Chondrocyte (in vitro differentiated cells): Measurements from ENCODE around the gene ARAP2. TPM values are rescaled to one million over a fixed set of nuclear protein-coding genes. Genes with fewer than 3 reads are reported as not detected.

Experiments used
- DNase-seq: peaks from one replicate; pipeline ENCODE4 v3.0.0; 2021; ENCODE audit warnings: mixed read lengths, low spot score
- H3K27ac Mint-ChIP-seq: one replicate; pipeline ENCODE4 v1.8.0; 2021; ENCODE audit warnings: mild to moderate bottlenecking, moderate library complexity, mixed read lengths; ENCODE audit not compliant: unreplicated experiment
- H3K27me3 Mint-ChIP-seq: 2 replicates; pipeline ENCODE4 v1.8.0; 2021; ENCODE audit warnings: low read depth, mixed read lengths
- H3K36me3 Mint-ChIP-seq: 2 replicates; pipeline ENCODE4 v1.8.0; 2021; ENCODE audit warnings: low read depth, mixed read lengths
- H3K4me1 Mint-ChIP-seq: 2 replicates; pipeline ENCODE4 v1.8.0; 2021; ENCODE audit warnings: low read depth, mild to moderate bottlenecking, mixed read lengths
- H3K4me3 Mint-ChIP-seq: one replicate; pipeline ENCODE4 v1.8.0; 2021; ENCODE audit warnings: mild to moderate bottlenecking, moderate library complexity, mixed read lengths; ENCODE audit not compliant: unreplicated experiment
- H3K9me3 Mint-ChIP-seq: 2 replicates; pipeline ENCODE4 v1.8.0; 2021; ENCODE audit warnings: low read depth, mixed read lengths
- total RNA-seq: library from RNA; stranded (reverse); gene quantifications from 3 replicates; pipeline ENCODE4 v1.2.1, GENCODE V29; 2021
- TF ChIP-seq, protein P1 (sequence below): fragments of 200-600 bp; sonication (generic); IDR thresholded peaks from 2 replicates; pipeline ENCODE4 v1.5.0; 2021; ENCODE audit warnings: antibody characterized with exemption, mild to moderate bottlenecking, moderate library complexity

Gene ARAP2
- total RNA-seq, 1 donor from 2014 or later: 1.6 TPM

- Mint-ChIP-seq H3K36me3 (no peaks in the 10 kb centered on the region), H3K4me1 (peaks cover 4% of the 10 kb centered on the region), H3K9me3 (peaks cover 3% of the 10 kb centered on the region), H3K27ac (no peak overlapping the region), H3K27me3 (no peaks in the 10 kb centered on the region), H3K4me3 (no peak overlapping the region)
- no peak for DNase-seq
- TF ChIP-seq, protein P1, sequence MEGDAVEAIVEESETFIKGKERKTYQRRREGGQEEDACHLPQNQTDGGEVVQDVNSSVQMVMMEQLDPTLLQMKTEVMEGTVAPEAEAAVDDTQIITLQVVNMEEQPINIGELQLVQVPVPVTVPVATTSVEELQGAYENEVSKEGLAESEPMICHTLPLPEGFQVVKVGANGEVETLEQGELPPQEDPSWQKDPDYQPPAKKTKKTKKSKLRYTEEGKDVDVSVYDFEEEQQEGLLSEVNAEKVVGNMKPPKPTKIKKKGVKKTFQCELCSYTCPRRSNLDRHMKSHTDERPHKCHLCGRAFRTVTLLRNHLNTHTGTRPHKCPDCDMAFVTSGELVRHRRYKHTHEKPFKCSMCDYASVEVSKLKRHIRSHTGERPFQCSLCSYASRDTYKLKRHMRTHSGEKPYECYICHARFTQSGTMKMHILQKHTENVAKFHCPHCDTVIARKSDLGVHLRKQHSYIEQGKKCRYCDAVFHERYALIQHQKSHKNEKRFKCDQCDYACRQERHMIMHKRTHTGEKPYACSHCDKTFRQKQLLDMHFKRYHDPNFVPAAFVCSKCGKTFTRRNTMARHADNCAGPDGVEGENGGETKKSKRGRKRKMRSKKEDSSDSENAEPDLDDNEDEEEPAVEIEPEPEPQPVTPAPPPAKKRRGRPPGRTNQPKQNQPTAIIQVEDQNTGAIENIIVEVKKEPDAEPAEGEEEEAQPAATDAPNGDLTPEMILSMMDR: no peak
These were observed 192.7 kb downstream of the ARAP2 start for GRCh38 chr4:36051634-36052033.

DNA sequence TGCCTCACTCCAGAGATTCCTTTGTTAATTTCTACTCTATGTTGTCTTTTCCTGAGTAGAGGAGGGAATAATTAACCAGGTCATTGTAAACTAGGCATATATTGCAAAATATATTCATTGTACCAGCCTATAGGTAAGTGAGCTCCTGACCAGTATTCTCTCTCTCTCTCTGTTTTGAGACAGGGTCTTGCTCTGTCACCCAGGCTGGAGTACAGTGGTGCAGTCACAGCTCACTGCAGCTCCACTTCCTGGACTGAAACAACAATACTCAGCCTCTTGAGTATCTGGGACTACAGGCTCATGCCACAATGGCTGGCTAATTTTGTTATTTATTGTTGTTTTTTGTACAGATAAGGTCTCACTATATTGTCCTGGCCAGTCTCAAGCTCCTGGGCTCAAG, 198.3 kb downstream of the ARAP2 start:
- Mint-ChIP-seq H3K36me3 (no peaks in the 10 kb centered on the region), H3K27ac (no peak overlapping the region), H3K4me3 (no peak overlapping the region), H3K27me3 (peaks cover 2% of the 10 kb centered on the region), H3K9me3 (peaks cover 4% of the 10 kb centered on the region), H3K4me1 (no peaks in the 10 kb centered on the region)
- TF ChIP-seq, protein P1: no peak
- no peak for DNase-seq

- Mint-ChIP-seq H3K27ac (no peak overlapping the region), H3K4me1 (no peaks in the 10 kb centered on the region), H3K36me3 (no peaks in the 10 kb centered on the region), H3K4me3 (no peak overlapping the region), H3K9me3 (peaks cover 8% of the 10 kb centered on the region), H3K27me3 (peaks cover 2% of the 10 kb centered on the region)
- TF ChIP-seq, protein P1: no peak
- DNase-seq: no peak
These were observed 200.4 kb downstream of the ARAP2 start for GRCh38 chr4:36043901-36044300.

- TF ChIP-seq, protein P1: no peak
- Mint-ChIP-seq H3K9me3 (peaks cover 5% of the 10 kb centered on the region), H3K4me1 (no peaks in the 10 kb centered on the region), H3K27ac (no peak overlapping the region), H3K27me3 (peaks cover 2% of the 10 kb centered on the region), H3K4me3 (no peak overlapping the region), H3K36me3 (no peaks in the 10 kb centered on the region)
- no peak for DNase-seq
These were observed 201.1 kb downstream of the ARAP2 start for GRCh38 chr4:36043241-36043640.

DNA sequence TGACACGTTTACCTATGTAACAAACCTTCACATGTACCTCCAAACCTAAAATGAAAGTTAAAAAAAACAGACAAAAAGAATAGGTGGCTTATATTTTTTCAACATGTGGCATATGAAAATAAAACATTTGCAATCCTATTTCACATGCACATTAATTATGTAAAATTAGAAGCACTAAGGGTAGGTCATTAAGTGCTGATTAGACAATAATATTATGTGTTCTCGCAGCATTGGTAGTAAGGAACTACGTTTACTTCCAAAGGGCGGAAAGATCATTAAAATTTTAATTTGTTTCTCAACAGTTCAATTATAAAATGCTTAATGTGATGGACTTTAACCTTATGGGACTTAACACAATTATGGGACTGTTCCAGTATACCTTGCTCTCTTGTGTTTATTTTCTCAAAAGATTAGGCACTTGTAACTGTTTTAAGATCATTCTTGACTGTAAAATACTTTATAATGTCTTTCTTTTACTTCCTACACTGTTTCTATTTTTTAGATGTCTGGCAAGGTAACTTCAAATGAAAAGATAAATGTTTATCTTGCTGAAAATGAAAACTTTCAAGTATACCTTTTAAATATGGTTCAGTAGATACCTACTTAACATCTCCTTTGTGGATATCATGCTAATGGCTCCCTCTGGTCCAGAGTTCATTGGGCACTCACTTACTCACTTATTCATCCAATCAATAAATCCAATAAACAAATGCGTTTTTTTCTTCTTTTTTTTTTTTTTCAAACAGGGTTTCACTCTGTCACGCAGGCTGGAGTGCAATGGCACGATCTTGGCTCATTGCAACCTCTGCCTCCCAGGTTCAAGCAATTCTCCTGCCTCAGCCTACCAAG, 202.0 kb downstream of the ARAP2 start:
- H3K9me3 Mint-ChIP-seq: peaks cover 5% of the 10 kb centered on the region
- H3K4me1 Mint-ChIP-seq: no peaks in the 10 kb centered on the region
- no peak overlapping the region for H3K27ac Mint-ChIP-seq
- DNase-seq: no peak
- TF ChIP-seq, protein P1: no peak
- peaks cover 2% of the 10 kb centered on the region for H3K27me3 Mint-ChIP-seq
- no peak overlapping the region for H3K4me3 Mint-ChIP-seq
- no peaks in the 10 kb centered on the region for H3K36me3 Mint-ChIP-seq
